Neural progenitor cell (in vitro differentiated cells): Measurements from ENCODE around the gene GPR149.

ENCODE experiments used
- CTCF ChIP-seq: fragments of 200-600 bp; sonication (generic); IDR thresholded peaks from 2 replicates; pipeline ENCODE4 v1.5.1; 2017; ENCODE audit warnings: antibody characterized with exemption, mild to moderate bottlenecking
- EZH2 ChIP-seq: fragments of 200-600 bp; sonication (generic); IDR thresholded peaks from 2 replicates; pipeline ENCODE4 v1.6.1; 2017; ENCODE audit warnings: antibody characterized with exemption, mild to moderate bottlenecking, moderate library complexity

GRCh38 chr3:154345422-154346122, 84.4 kb downstream of the GPR149 start:
- no peak for TF ChIP-seq CTCF
- no peak for TF ChIP-seq EZH2
